ENCODE data around the gene DOC2B. TPM values are rescaled to one million over a fixed set of nuclear protein-coding genes. Genes with fewer than 3 reads are reported as not detected.

DOC2B gene
- total and polyA plus RNA-seq, 2 experiments from 2014 or later = 0.42 to 3.8 TPM

- no peak for TF ChIP-seq ZNF462 (CRISPR knock-in tag; IDR thresholded peaks at IDR 0.05)
- no peak for TF ChIP-seq CREB1 (CRISPR knock-in tag; IDR thresholded peaks at IDR 0.05; ENCODE audit: low read depth)
- no peak for TF ChIP-seq CTCF (conservative IDR thresholded peaks at IDR 0.05; ENCODE audit: low read depth in 2 of 2)
Observed at GRCh38 chr17:229709-230394, 48.4 kb upstream of the DOC2B start (continued).

- ATAC-seq = no peak
- peaks cover 28% of the 10 kb centered on the region for H3K4me1 Mint-ChIP-seq
- no peaks in the 10 kb centered on the region for H3K9me2 ChIP-seq (ENCODE audit: insufficient read depth)
- no peaks in the 10 kb centered on the region for H3K36me3 ChIP-seq (ENCODE audit: insufficient read depth)
- no peak for DNase-seq (ENCODE audit: low spot score)
- H3K27ac ChIP-seq (ENCODE audit: low read depth) = no peak overlapping the region
- no peaks in the 10 kb centered on the region for H3F3A ChIP-seq (replicated peaks; ENCODE audit: low read depth)
- peaks cover 19% of the 10 kb centered on the region for H3K27me3 Mint-ChIP-seq (ENCODE audit: insufficient read depth, low read depth, poor library complexity)
- H3K9me3 Mint-ChIP-seq = no peaks in the 10 kb centered on the region; the same call in 2 of the 3 replicates
- H3K27ac Mint-ChIP-seq = no peak overlapping the region
- H3K79me2 ChIP-seq (replicated peaks; ENCODE audit: insufficient read depth) = no peaks in the 10 kb centered on the region
- H3K4me2 ChIP-seq = no peak overlapping the region
- no peaks in the 10 kb centered on the region for H3K27me3 ChIP-seq (ENCODE audit: insufficient read depth)
- no peak overlapping the region for H2AFZ ChIP-seq
- no peak overlapping the region for H3K4me3 ChIP-seq
- H4K20me1 ChIP-seq (replicated peaks; ENCODE audit: insufficient read depth) = no peaks in the 10 kb centered on the region
- H3K4me1 ChIP-seq (ENCODE audit: insufficient read depth) = no peaks in the 10 kb centered on the region
- H3K4me3 Mint-ChIP-seq = no peak overlapping the region
- H3K36me3 Mint-ChIP-seq (ENCODE audit: low read depth) = no peaks in the 10 kb centered on the region
- TF ChIP-seq POLR2AphosphoS5 (IDR thresholded peaks at IDR 0.05; ENCODE audit: low read depth) (no peak), ZNF462 (CRISPR knock-in tag; IDR thresholded peaks at IDR 0.05) (no peak), ZNF331 (CRISPR knock-in tag; IDR thresholded peaks at IDR 0.05; ENCODE audit: low read depth) (no peak), CREB1 (CRISPR knock-in tag; IDR thresholded peaks at IDR 0.05; ENCODE audit: low read depth) (no peak)
Observed at GRCh38 chr17:228951-229708, 47.7 kb upstream of the DOC2B start.

All from GM23338 (cell line).